Measurements from ENCODE around the gene NAA20. TPM values are rescaled to one million over a fixed set of nuclear protein-coding genes. Genes with fewer than 3 reads are reported as not detected.

The NAA20 gene
- total and polyA plus RNA-seq, 2 of the 13 experiments (the other 11 are each of a cell fraction or from before 2014, with no cell fraction given), result 81.9 to 82.8 TPM

GRCh38 chr20:20036756-20037155 lies 19.6 kb downstream of the NAA20 start:
- Histone ChIP-seq H3K79me2 (ENCODE audit: insufficient read depth, low read length) (no peaks in the 10 kb centered on the region), H3K27ac (ENCODE audit: extremely low read length, insufficient read depth, low read length) (no peak overlapping the region), H3K27me3 (ENCODE audit: control insufficient read depth in 1 of 2, insufficient read depth in 2 of 2, low read length in 2 of 2) (no peaks in the 10 kb centered on the region), H4K20me1 (ENCODE audit: insufficient read depth, low read length) (no peaks in the 10 kb centered on the region), H3K4me2 (ENCODE audit: low read depth, low read length) (no peak overlapping the region), H3K4me3 (replicated peaks in 1 of 3; ENCODE audit: insufficient read depth in 1 of 3, low read depth in 2 of 3, low read length in 3 of 3) (no peak overlapping the region), H3K9ac (ENCODE audit: insufficient read depth, low read depth, low read length) (no peak overlapping the region), H3K9me3 (ENCODE audit: low read length) (no peaks in the 10 kb centered on the region), H2AFZ (ENCODE audit: low read length) (no peak overlapping the region), H3K36me3 (replicated peaks in 1 of 2; ENCODE audit: control insufficient read depth in 1 of 2, insufficient read depth in 2 of 2, low read length in 2 of 2) (peaks cover 43 to 96% of the 10 kb centered on the region in 2 experiments), H3K4me1 (ENCODE audit: insufficient read depth, low read length) (no peaks in the 10 kb centered on the region)
- in situ Hi-C loops (cut with HindIII; ENCODE audit: extremely low pct_ligation_motif_present, low pct_unique_long_range_greater_than_20kb) (no loop called here), intact Hi-C loops (cut with micrococcal nuclease; ENCODE audit: unreplicated experiment) (no loop called here)
- POLR2A ChIA-PET, result interaction anchor here (0.9 to 1.7 kb wide), 2 partner anchors 15 to 26 kb away, joined by 4 to 11 read pairs; partner anchors contain the start of genes CFAP61 and CRNKL1
- BruUV-seq (replicated peaks), result no TSS peak
- no peak for FAIRE-seq
- ATAC-seq, result no peak
- TF ChIP-seq, protein P1, sequence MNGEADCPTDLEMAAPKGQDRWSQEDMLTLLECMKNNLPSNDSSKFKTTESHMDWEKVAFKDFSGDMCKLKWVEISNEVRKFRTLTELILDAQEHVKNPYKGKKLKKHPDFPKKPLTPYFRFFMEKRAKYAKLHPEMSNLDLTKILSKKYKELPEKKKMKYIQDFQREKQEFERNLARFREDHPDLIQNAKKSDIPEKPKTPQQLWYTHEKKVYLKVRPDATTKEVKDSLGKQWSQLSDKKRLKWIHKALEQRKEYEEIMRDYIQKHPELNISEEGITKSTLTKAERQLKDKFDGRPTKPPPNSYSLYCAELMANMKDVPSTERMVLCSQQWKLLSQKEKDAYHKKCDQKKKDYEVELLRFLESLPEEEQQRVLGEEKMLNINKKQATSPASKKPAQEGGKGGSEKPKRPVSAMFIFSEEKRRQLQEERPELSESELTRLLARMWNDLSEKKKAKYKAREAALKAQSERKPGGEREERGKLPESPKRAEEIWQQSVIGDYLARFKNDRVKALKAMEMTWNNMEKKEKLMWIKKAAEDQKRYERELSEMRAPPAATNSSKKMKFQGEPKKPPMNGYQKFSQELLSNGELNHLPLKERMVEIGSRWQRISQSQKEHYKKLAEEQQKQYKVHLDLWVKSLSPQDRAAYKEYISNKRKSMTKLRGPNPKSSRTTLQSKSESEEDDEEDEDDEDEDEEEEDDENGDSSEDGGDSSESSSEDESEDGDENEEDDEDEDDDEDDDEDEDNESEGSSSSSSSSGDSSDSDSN (CRISPR knock-in tag; IDR thresholded peaks at IDR 0.05), result no peak
- TF ChIP-seq ZNF207 (IDR thresholded peaks at IDR 0.05; ENCODE audit: borderline replicate concordance), result no peak
- peak; percentile 44; the same call in 1 of the 2 replicates for TF ChIP-seq POLR2G (IDR thresholded peaks at IDR 0.05; ENCODE audit: low read depth, low read length)
- peak; percentile 36; the same call in 1 of the 2 replicates for TF ChIP-seq POLR2AphosphoS5 (IDR thresholded peaks at IDR 0.05; ENCODE audit: low read depth, low read length)
- WGBS (ENCODE audit: low lambda C conversion rate), result 97% methylated on average over 3 of the region's 3 CpGs
- CTCF ChIA-PET (ENCODE audit: low intra/inter-chr PET ratio, low total read pairs), result no interaction called here
- no peak for DNase-seq (ENCODE audit: low spot score)

GRCh38 chr20:20037960-20038359 lies 20.8 kb downstream of the NAA20 start:
- ATAC-seq (no peak), FAIRE-seq (no peak), DNase-seq (ENCODE audit: low spot score) (no peak)
- no TSS peak for BruUV-seq (replicated peaks)
- ChIA-PET CTCF (ENCODE audit: low intra/inter-chr PET ratio, low total read pairs) (no interaction called here), POLR2A (interaction anchor here (1.0 kb wide), 1 partner anchor 14 kb away, joined by 4 read pairs; the partner anchor contains the start of genes CFAP61 and CRNKL1)
- intact Hi-C loops (cut with micrococcal nuclease; ENCODE audit: unreplicated experiment), result no loop called here
- Histone ChIP-seq H4K20me1 (ENCODE audit: insufficient read depth, low read length) (no peaks in the 10 kb centered on the region), H3K9me3 (ENCODE audit: low read length) (no peaks in the 10 kb centered on the region), H3K4me1 (ENCODE audit: insufficient read depth, low read length) (no peaks in the 10 kb centered on the region), H3K27ac (ENCODE audit: extremely low read length, insufficient read depth, low read length) (no peak overlapping the region), H3K9ac (ENCODE audit: insufficient read depth, low read depth, low read length) (no peak overlapping the region), H3K79me2 (ENCODE audit: insufficient read depth, low read length) (no peaks in the 10 kb centered on the region), H2AFZ (ENCODE audit: low read length) (no peak overlapping the region), H3K36me3 (replicated peaks in 1 of 2; ENCODE audit: control insufficient read depth in 1 of 2, insufficient read depth in 2 of 2, low read length in 2 of 2) (peaks cover 48 to 96% of the 10 kb centered on the region in 2 experiments), H3K4me3 (replicated peaks in 1 of 3; ENCODE audit: insufficient read depth in 1 of 3, low read depth in 2 of 3, low read length in 3 of 3) (no peak overlapping the region), H3K4me2 (ENCODE audit: low read depth, low read length) (no peak overlapping the region), H3K27me3 (ENCODE audit: control insufficient read depth in 1 of 2, insufficient read depth in 2 of 2, low read length in 2 of 2) (no peaks in the 10 kb centered on the region)
- in situ Hi-C loops (cut with HindIII; ENCODE audit: extremely low pct_ligation_motif_present, low pct_unique_long_range_greater_than_20kb), result no loop called here
- 87% methylated on average over 5 of the region's 5 CpGs for WGBS (ENCODE audit: low lambda C conversion rate)
- TF ChIP-seq, protein P2, sequence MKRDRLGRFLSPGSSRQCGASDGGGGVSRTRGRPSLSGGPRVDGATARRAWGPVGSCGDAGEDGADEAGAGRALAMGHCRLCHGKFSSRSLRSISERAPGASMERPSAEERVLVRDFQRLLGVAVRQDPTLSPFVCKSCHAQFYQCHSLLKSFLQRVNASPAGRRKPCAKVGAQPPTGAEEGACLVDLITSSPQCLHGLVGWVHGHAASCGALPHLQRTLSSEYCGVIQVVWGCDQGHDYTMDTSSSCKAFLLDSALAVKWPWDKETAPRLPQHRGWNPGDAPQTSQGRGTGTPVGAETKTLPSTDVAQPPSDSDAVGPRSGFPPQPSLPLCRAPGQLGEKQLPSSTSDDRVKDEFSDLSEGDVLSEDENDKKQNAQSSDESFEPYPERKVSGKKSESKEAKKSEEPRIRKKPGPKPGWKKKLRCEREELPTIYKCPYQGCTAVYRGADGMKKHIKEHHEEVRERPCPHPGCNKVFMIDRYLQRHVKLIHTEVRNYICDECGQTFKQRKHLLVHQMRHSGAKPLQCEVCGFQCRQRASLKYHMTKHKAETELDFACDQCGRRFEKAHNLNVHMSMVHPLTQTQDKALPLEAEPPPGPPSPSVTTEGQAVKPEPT (CRISPR knock-in tag; IDR thresholded peaks at IDR 0.05; ENCODE audit: low read depth), result no peak
- TF ChIP-seq HNF4G (IDR thresholded peaks at IDR 0.05; ENCODE audit: borderline replicate concordance, low read depth, low read length) (no peak), HNF4G (CRISPR knock-in tag; IDR thresholded peaks at IDR 0.05; ENCODE audit: borderline replicate concordance, low read depth) (no peak), ONECUT2 (CRISPR knock-in tag; IDR thresholded peaks at IDR 0.05) (no peak), AGO2 (optimal IDR thresholded peaks at IDR 0.05; ENCODE audit: low read depth, low read length) (no peak), ZNF678 (CRISPR knock-in tag; IDR thresholded peaks at IDR 0.05) (no peak), ZSCAN31 (CRISPR knock-in tag; IDR thresholded peaks at IDR 0.05; ENCODE audit: low read depth) (no peak), ZNF761 (CRISPR knock-in tag; conservative IDR thresholded peaks at IDR 0.05) (no peak)
